Measurements from ENCODE around the gene GPC1.

The GPC1 gene

GRCh38 chr2:240462073-240462706 lies 26.7 kb downstream of the GPC1 start:
- Histone ChIP-seq H2AK5ac (ENCODE audit: low read length) (no peak overlapping the region), H3K27me3 (ENCODE audit: insufficient read depth, low read length) (no peaks in the 10 kb centered on the region), H4K8ac (ENCODE audit: low read depth, low read length) (no peak overlapping the region)

GRCh38 chr2:240462707-240463273 lies 27.3 kb downstream of the GPC1 start:
- H2BK5ac ChIP-seq (ENCODE audit: low read depth, low read length, poor library complexity), result no peak overlapping the region

More at GRCh38 chr2:240462073-240462706, 26.7 kb downstream of the GPC1 start:
- Histone ChIP-seq H2AFZ (ENCODE audit: insufficient read depth, low read length, poor library complexity) (no peak overlapping the region), H4K91ac (ENCODE audit: low read depth, low read length) (no peak overlapping the region), H3K14ac (ENCODE audit: low read length) (no peak overlapping the region), H3K79me2 (ENCODE audit: control insufficient read depth, insufficient read depth, low read length, poor library complexity) (peaks cover 5% of the 10 kb centered on the region), H3K18ac (ENCODE audit: low read length) (no peak overlapping the region), H2BK5ac (ENCODE audit: low read depth, low read length, poor library complexity) (no peak overlapping the region), H3K36me3 (ENCODE audit: control insufficient read depth in 1 of 2, insufficient read depth in 2 of 2, low read length in 2 of 2) (peaks cover 41% of the 10 kb centered on the region in 2 experiments), H3K4me1 (ENCODE audit: control insufficient read depth in 1 of 2, insufficient read depth in 2 of 2, low read length in 2 of 2) (peaks cover 29 to 30% of the 10 kb centered on the region in 2 experiments), H3K9ac (ENCODE audit: low read length) (no peak overlapping the region), H3K9me3 (ENCODE audit: insufficient read depth, low read depth, low read length) (peaks cover 2% of the 10 kb centered on the region), H2BK12ac (ENCODE audit: low read length) (no peak overlapping the region), H3K4me2 (ENCODE audit: low read length) (no peak overlapping the region), H3K23ac (ENCODE audit: low read length) (no peak overlapping the region), H3K27ac (ENCODE audit: low read depth, low read length) (no peak overlapping the region), H3K79me1 (ENCODE audit: low read length) (peaks cover 24% of the 10 kb centered on the region), H4K12ac (ENCODE audit: low read depth, low read length) (no peak overlapping the region), H3K4me3 (ENCODE audit: low read depth, low read length) (no peak overlapping the region), H3K4ac (ENCODE audit: low read depth, low read length) (no peak overlapping the region), H2BK120ac (ENCODE audit: insufficient read depth, low read length, poor library complexity) (no peak overlapping the region)
- DNase-seq, result no peak
- no CpG with 5 or more reads among the region's 41 CpGs for WGBS (ENCODE audit: extremely low coverage, insufficient coverage, insufficient read length)

GRCh38 chr2:240463274-240463865 lies 27.9 kb downstream of the GPC1 start:
- Histone ChIP-seq H3K23ac (ENCODE audit: low read length) (no peak overlapping the region), H3K4ac (ENCODE audit: low read depth, low read length) (no peak overlapping the region), H4K12ac (ENCODE audit: low read depth, low read length) (no peak overlapping the region), H2BK120ac (ENCODE audit: insufficient read depth, low read length, poor library complexity) (no peak overlapping the region), H3K79me1 (ENCODE audit: low read length) (peaks cover 15% of the 10 kb centered on the region), H3K14ac (ENCODE audit: low read length) (no peak overlapping the region), H3K4me3 (ENCODE audit: low read depth, low read length) (no peak overlapping the region), H3K27ac (ENCODE audit: low read depth, low read length) (no peak overlapping the region), H4K8ac (ENCODE audit: low read depth, low read length) (no peak overlapping the region), H3K27me3 (ENCODE audit: insufficient read depth, low read length) (no peaks in the 10 kb centered on the region), H3K4me2 (ENCODE audit: low read length) (no peak overlapping the region), H3K18ac (ENCODE audit: low read length) (no peak overlapping the region), H3K4me1 (ENCODE audit: control insufficient read depth in 1 of 2, insufficient read depth in 2 of 2, low read length in 2 of 2) (peaks cover 21% of the 10 kb centered on the region in 2 experiments), H3K9me3 (ENCODE audit: insufficient read depth, low read depth, low read length) (peaks cover 2% of the 10 kb centered on the region), H2AK5ac (ENCODE audit: low read length) (no peak overlapping the region), H3K79me2 (ENCODE audit: control insufficient read depth, insufficient read depth, low read length, poor library complexity) (peaks cover 4% of the 10 kb centered on the region), H4K91ac (ENCODE audit: low read depth, low read length) (no peak overlapping the region), H3K36me3 (ENCODE audit: control insufficient read depth in 1 of 2, insufficient read depth in 2 of 2, low read length in 2 of 2) (peaks cover 41% of the 10 kb centered on the region in 2 experiments), H3K9ac (ENCODE audit: low read length) (no peak overlapping the region), H2AFZ (ENCODE audit: insufficient read depth, low read length, poor library complexity) (no peak overlapping the region), H2BK12ac (ENCODE audit: low read length) (no peak overlapping the region), H2BK5ac (ENCODE audit: low read depth, low read length, poor library complexity) (no peak overlapping the region)
- WGBS (ENCODE audit: extremely low coverage, insufficient coverage, insufficient read length), result no CpG with 5 or more reads among the region's 22 CpGs
- DNase-seq, result no peak

More at GRCh38 chr2:240462707-240463273, 27.3 kb downstream of the GPC1 start:
- no peak overlapping the region for H4K8ac ChIP-seq (ENCODE audit: low read depth, low read length)
- peaks cover 2% of the 10 kb centered on the region for H3K9me3 ChIP-seq (ENCODE audit: insufficient read depth, low read depth, low read length)
- H3K4ac ChIP-seq (ENCODE audit: low read depth, low read length), result no peak overlapping the region
- H3K9ac ChIP-seq (ENCODE audit: low read length), result no peak overlapping the region
- H3K27me3 ChIP-seq (ENCODE audit: insufficient read depth, low read length), result no peaks in the 10 kb centered on the region
- no peak overlapping the region for H2AFZ ChIP-seq (ENCODE audit: insufficient read depth, low read length, poor library complexity)
- DNase-seq, result no peak
- no peak overlapping the region for H3K23ac ChIP-seq (ENCODE audit: low read length)
- H3K18ac ChIP-seq (ENCODE audit: low read length), result no peak overlapping the region
- no peak overlapping the region for H2AK5ac ChIP-seq (ENCODE audit: low read length)
- WGBS (ENCODE audit: extremely low coverage, insufficient coverage, insufficient read length), result no CpG with 5 or more reads among the region's 16 CpGs
- H4K12ac ChIP-seq (ENCODE audit: low read depth, low read length), result no peak overlapping the region
- peaks cover 4% of the 10 kb centered on the region for H3K79me2 ChIP-seq (ENCODE audit: control insufficient read depth, insufficient read depth, low read length, poor library complexity)
- no peak overlapping the region for H3K27ac ChIP-seq (ENCODE audit: low read depth, low read length)
- H3K4me2 ChIP-seq (ENCODE audit: low read length), result no peak overlapping the region
- H3K14ac ChIP-seq (ENCODE audit: low read length), result no peak overlapping the region
- H3K4me3 ChIP-seq (ENCODE audit: low read depth, low read length), result no peak overlapping the region
- H2BK12ac ChIP-seq (ENCODE audit: low read length), result no peak overlapping the region
- no peak overlapping the region for H4K91ac ChIP-seq (ENCODE audit: low read depth, low read length)
- H3K4me1 ChIP-seq (ENCODE audit: control insufficient read depth in 1 of 2, insufficient read depth in 2 of 2, low read length in 2 of 2), result peaks cover 26% of the 10 kb centered on the region in 2 experiments
- H3K79me1 ChIP-seq (ENCODE audit: low read length), result peaks cover 20% of the 10 kb centered on the region
- H3K36me3 ChIP-seq (ENCODE audit: control insufficient read depth in 1 of 2, insufficient read depth in 2 of 2, low read length in 2 of 2), result peaks cover 41% of the 10 kb centered on the region in 2 experiments
- no peak overlapping the region for H2BK120ac ChIP-seq (ENCODE audit: insufficient read depth, low read length, poor library complexity)

GRCh38 chr2:240463866-240464481 lies 28.5 kb downstream of the GPC1 start:
- no peak overlapping the region for H3K27ac ChIP-seq (ENCODE audit: low read depth, low read length)
- H3K23ac ChIP-seq (ENCODE audit: low read length), result no peak overlapping the region
- WGBS (ENCODE audit: extremely low coverage, insufficient coverage, insufficient read length), result no CpG with 5 or more reads among the region's 21 CpGs
- no peak overlapping the region for H3K14ac ChIP-seq (ENCODE audit: low read length)
- no peak for DNase-seq
- H3K9me3 ChIP-seq (ENCODE audit: insufficient read depth, low read depth, low read length), result peaks cover 2% of the 10 kb centered on the region
- H3K79me2 ChIP-seq (ENCODE audit: control insufficient read depth, insufficient read depth, low read length, poor library complexity), result peaks cover 1% of the 10 kb centered on the region
- peak overlapping the region; percentile 13 for H3K4me3 ChIP-seq (ENCODE audit: low read depth, low read length)
- H3K36me3 ChIP-seq (ENCODE audit: control insufficient read depth in 1 of 2, insufficient read depth in 2 of 2, low read length in 2 of 2), result peaks cover 41% of the 10 kb centered on the region in 2 experiments
- H2BK120ac ChIP-seq (ENCODE audit: insufficient read depth, low read length, poor library complexity), result no peak overlapping the region
- H3K18ac ChIP-seq (ENCODE audit: low read length), result no peak overlapping the region
- no peak overlapping the region for H2AK5ac ChIP-seq (ENCODE audit: low read length)
- peaks cover 15% of the 10 kb centered on the region in 2 experiments for H3K4me1 ChIP-seq (ENCODE audit: control insufficient read depth in 1 of 2, insufficient read depth in 2 of 2, low read length in 2 of 2)
- H2AFZ ChIP-seq (ENCODE audit: insufficient read depth, low read length, poor library complexity), result no peak overlapping the region
- no peaks in the 10 kb centered on the region for H3K27me3 ChIP-seq (ENCODE audit: insufficient read depth, low read length)
- no peak overlapping the region for H4K8ac ChIP-seq (ENCODE audit: low read depth, low read length)
- no peak overlapping the region for H4K91ac ChIP-seq (ENCODE audit: low read depth, low read length)
- H3K4ac ChIP-seq (ENCODE audit: low read depth, low read length), result no peak overlapping the region
- no peak overlapping the region for H2BK5ac ChIP-seq (ENCODE audit: low read depth, low read length, poor library complexity)
- H2BK12ac ChIP-seq (ENCODE audit: low read length), result no peak overlapping the region
- H4K12ac ChIP-seq (ENCODE audit: low read depth, low read length), result no peak overlapping the region
- no peak overlapping the region for H3K9ac ChIP-seq (ENCODE audit: low read length)
- peaks cover 9% of the 10 kb centered on the region for H3K79me1 ChIP-seq (ENCODE audit: low read length)
- H3K4me2 ChIP-seq (ENCODE audit: low read length), result no peak overlapping the region

All from trophoblast cell (in vitro differentiated cells and primary cell).